GM12878 (cell line): Measurements from ENCODE around the gene IL11. TPM values are rescaled to one million over a fixed set of nuclear protein-coding genes. Genes with fewer than 3 reads are reported as not detected.

ENCODE experiments used
- ATAC-seq: fragments of 200-7000 bp; cut with Tn5 transposase; 3 replicates; pipeline ENCODE4 v1.9.1; 2020; ENCODE audit warnings: mild to moderate bottlenecking, moderate library complexity
- BruUV-seq: library from RNA; stranded (reverse); fragments of 400-500 nt; replicated peaks from 2 replicates; lab custom pipeline; 2021; lab: Mats Ljungman, UMichigan
- CTCF ChIA-PET: fragments of 300-600 bp; sonication (Branson Sonifier 250); formaldehyde crosslinking; extraction: SDS; loops from one replicate; lab custom pipeline; 2021; ENCODE audit warnings: inconsistent platforms; lab: Yijun Ruan, JAX
- POLR2A ChIA-PET: fragments of 350-600 bp; formaldehyde crosslinking; extraction: SDS; loops from one replicate; lab custom pipeline; 2021; ENCODE audit warnings: inconsistent platforms; lab: Charles Lee
- RAD21 ChIA-PET: fragments of 300-600 bp; sonication (Branson Sonifier 250); formaldehyde crosslinking; loops from one replicate; lab custom pipeline; 2023; ENCODE audit warnings: antibody characterized with exemption; ENCODE audit not compliant: unreplicated experiment; lab: Charles Lee
- SMC1A ChIA-PET: fragments of 300-600 bp; sonication (Branson Sonifier 250); formaldehyde crosslinking; loops from one replicate; lab custom pipeline; 2023; ENCODE audit not compliant: unreplicated experiment, uncharacterized antibody; lab: Charles Lee
- DNase-seq: peaks from one replicate; pipeline ENCODE4 v3.0.0-alpha.2; 2011; ENCODE audit warnings: low read depth, low spot score
- FAIRE-seq: peaks from 3 replicates; lab custom pipeline; 2011; peaks lifted over from hg19 to GRCh38; lab: Jason Lieb, UNC
- H2AFZ ChIP-seq: 2 replicates; pipeline ENCODE4 v1.6.0; 2011; ENCODE audit warnings: low read depth, low read length, control low read depth; ENCODE audit not compliant: control insufficient read depth
- H3K27ac ChIP-seq: 2 replicates; pipeline ENCODE4 v1.5.1; 2011; ENCODE audit warnings: control low read depth; ENCODE audit not compliant: control insufficient read depth, insufficient read depth
- H3K27me3 ChIP-seq, 2 experiments: replicated peaks in 1 of 2; 2 replicates each; pipeline versions ENCODE4 v1.6.0 to v1.6.1; 2011; ENCODE audit warnings: low read length in 1 of 2; ENCODE audit not compliant: control insufficient read depth in 2 of 2, insufficient read depth in 2 of 2
- H3K36me3 ChIP-seq, 2 experiments: 2 replicates each; pipeline ENCODE4 v1.5.1; 2011; ENCODE audit warnings: low read length in 1 of 2; ENCODE audit not compliant: control insufficient read depth in 2 of 2, insufficient read depth in 2 of 2
- H3K4me1 ChIP-seq: 2 replicates; pipeline ENCODE4 v1.6.1; 2011; ENCODE audit warnings: mild to moderate bottlenecking, low read length, moderate library complexity, mixed read lengths; ENCODE audit not compliant: control insufficient read depth, insufficient read depth
- H3K4me2 ChIP-seq: 2 replicates; pipeline ENCODE4 v1.6.0; 2011; ENCODE audit warnings: control low read depth; ENCODE audit not compliant: control insufficient read depth, insufficient read depth
- H3K4me3 ChIP-seq: fragments of 200-600 bp; sonication (generic); 2 replicates; pipeline ENCODE4 v1.5.1; 2016
- H3K79me2 ChIP-seq: 2 replicates; pipeline ENCODE4 v1.6.0; 2011; ENCODE audit warnings: low read length; ENCODE audit not compliant: control insufficient read depth, insufficient read depth
- H3K9ac ChIP-seq: 2 replicates; pipeline ENCODE4 v1.8.0; 2011; ENCODE audit warnings: low read length, control low read depth, mixed read lengths; ENCODE audit not compliant: control insufficient read depth, insufficient read depth
- H3K9me3 ChIP-seq: replicated peaks from 3 replicates; pipeline ENCODE4 v1.5.1; 2011; ENCODE audit warnings: mild to moderate bottlenecking, low read length; ENCODE audit not compliant: control insufficient read depth, insufficient read depth
- H4K20me1 ChIP-seq: 2 replicates; pipeline ENCODE4 v1.6.0; 2011; ENCODE audit not compliant: control insufficient read depth, insufficient read depth
- BACH1 ChIP-seq: fragments of 450-650 bp; IDR thresholded peaks from 2 replicates; pipeline ENCODE4 v1.6.1; 2017; ENCODE audit warnings: mild to moderate bottlenecking, borderline replicate concordance
- CBFB ChIP-seq: IDR thresholded peaks from 2 replicates; pipeline ENCODE4 v1.6.1; 2016; ENCODE audit warnings: antibody characterized with exemption, low read depth
- FOS ChIP-seq: IDR thresholded peaks from 3 replicates; pipeline ENCODE4 v1.6.1; 2011; ENCODE audit warnings: borderline replicate concordance; ENCODE audit not compliant: insufficient read length; ENCODE audit errors: extremely low read depth
- HCFC1 ChIP-seq: fragments of 150-350 bp; IDR thresholded peaks from 2 replicates; pipeline ENCODE4 v1.6.1; 2014; ENCODE audit warnings: low read length
- HDAC6 ChIP-seq: fragments of 200-600 bp; sonication (generic); IDR thresholded peaks from one replicate; pipeline ENCODE4 v1.8.0; 2017; ENCODE audit warnings: antibody characterized with exemption; ENCODE audit not compliant: unreplicated experiment
- IKZF1 ChIP-seq: fragments of 450-650 bp; conservative IDR thresholded peaks from 2 replicates; pipeline ENCODE4 v1.6.1; 2017; ENCODE audit warnings: antibody characterized with exemption, mild to moderate bottlenecking
- MEF2B ChIP-seq: fragments of 450-650 bp; IDR thresholded peaks from 2 replicates; pipeline ENCODE4 v1.6.1; 2018; ENCODE audit warnings: mild to moderate bottlenecking, moderate library complexity; ENCODE audit not compliant: partially characterized antibody, poor library complexity, severe bottlenecking
- NKRF ChIP-seq: fragments of 450-650 bp; conservative IDR thresholded peaks from 2 replicates; pipeline ENCODE4 v1.6.1; 2017; ENCODE audit warnings: mild to moderate bottlenecking, moderate library complexity
- PAX5 ChIP-seq: IDR thresholded peaks from 2 replicates; pipeline ENCODE4 v1.6.1; 2011; ENCODE audit warnings: low read depth, low read length, borderline replicate concordance
- POU2F2 ChIP-seq: IDR thresholded peaks from 3 replicates; pipeline ENCODE4 v1.6.1; 2011; ENCODE audit warnings: low read depth, mild to moderate bottlenecking, low read length, borderline replicate concordance
- ZNF622 ChIP-seq: fragments of 450-650 bp; IDR thresholded peaks from 2 replicates; pipeline ENCODE4 v1.6.1; 2017; ENCODE audit warnings: mild to moderate bottlenecking, inconsistent platforms
- WGBS: methylation state at CpG from one replicate; pipeline ENCODE4 v1.1.6; 2016; ENCODE audit warnings: low lambda C conversion rate; ENCODE audit not compliant: insufficient replicate concordance, insufficient coverage; ENCODE audit errors: missing lambda C conversion rate; 5-methylcytosine and 5-hydroxymethylcytosine counted together
- in situ Hi-C: fragments of 300-500 bp; cut with MboI; formaldehyde crosslinking; loops from 9 replicates; pipeline ENCODE4 v1.14.3; 2018; ENCODE audit warnings: mixed read lengths
- intact Hi-C: fragments of 100-400 bp; cut with micrococcal nuclease; formaldehyde crosslinking; loops from one replicate; pipeline ENCODE4 v1.14.2; 2022; ENCODE audit not compliant: unreplicated experiment
- polyA plus RNA-seq, 11 experiments: library from polyadenylated mRNA; depleted of rRNA in 4 of 11; unstranded in 6 of 11; stranded (reverse) in 5 of 11; fragments of >200 nt; fragmentation: Nextera tagmentation in 4 of 11; fragmentation: Illumina TruSeq in 1 of 11; extraction: Ambion mirVana in 4 of 11; extraction: Trizol in 1 of 11; gene quantifications; 1 replicate in 1 of 11; 2 replicates in 10 of 11; pipeline versions ENCODE4 v1.2.1 to v1.2.3, GENCODE V29; 2011 to 2016; ENCODE audit warnings: inconsistent platforms in 2 of 11, missing spikeins in 2 of 11, low read depth in 1 of 11
- total RNA-seq, 4 experiments: library from RNA; depleted of rRNA in 3 of 4; stranded (reverse); fragments of >200 nt in 3 of 4; fragmentation: Illumina TruSeq in 1 of 4; extraction: Trizol in 1 of 4; gene quantifications; 2 replicates each; pipeline versions ENCODE4 v1.2.1 to v1.2.3, GENCODE V29; 2013 to 2021

IL11 gene
- total and polyA plus RNA-seq, 10 of the 15 experiments (the other 5 are each of a cell fraction or from before 2014, with no cell fraction given), result 0.15 TPM; not detected in 9

GRCh38 chr19:55386493-55386971, 16.3 kb upstream of the IL11 start:
- BruUV-seq, result no TSS peak
- ChIA-PET POLR2A (interaction anchor here (0.6 to 1.3 kb wide), 4 partner anchors 19 to 1006 kb away, joined by 3 to 6 read pairs (median 4); partner anchors contain the start of gene UBE2S), RAD21 (interaction anchor here (1.0 kb wide), 1 partner anchor 20 kb away, joined by 5 read pairs; no protein-coding TSS in a partner anchor), CTCF (no interaction called here), SMC1A (no interaction called here)
- Histone ChIP-seq H3K4me2 (peak overlapping the region; percentile 95), H3K4me1 (peaks cover 28% of the 10 kb centered on the region), H3K9me3 (no peaks in the 10 kb centered on the region), H2AFZ (no peak overlapping the region), H3K79me2 (peaks cover 39% of the 10 kb centered on the region), H4K20me1 (peaks cover 14% of the 10 kb centered on the region), H3K36me3 (peaks cover 19 to 23% of the 10 kb centered on the region in 2 experiments; a peak in 3 of 4 replicates), H3K4me3 (peak overlapping the region; percentile 94), H3K9ac (peak overlapping the region; percentile 98), H3K27ac (peak overlapping the region; percentile 90), H3K27me3 (no peaks in the 10 kb centered on the region)
- in situ Hi-C loops, result no loop called here
- no peak for DNase-seq
- intact Hi-C loops, result loop anchor here (10.0 kb wide), 2 partner anchors 132 to 772 kb away; partner anchors contain the start of gene PPP6R1
- TF ChIP-seq PAX5 (0 out of 2 replicates have a peak, but pooled peaks have one; percentile 20), FOS (no peak)
- under 1% methylated on average over 32 of the region's 33 CpGs for WGBS
- FAIRE-seq, result no peak
- ATAC-seq, result no peak

- H3K4me2 ChIP-seq, result peak within 1 kb of the TSS; percentile 95
- H3K27me3 ChIP-seq, result no peaks in the 10 kb centered on the region
- peaks cover 11% of the 10 kb centered on the region for H4K20me1 ChIP-seq
- intact Hi-C loops (loop anchor here (10.0 kb wide), 2 partner anchors 131 to 771 kb away; partner anchors contain the start of gene PPP6R1), in situ Hi-C loops (no loop called here)
- no peaks in the 10 kb centered on the region for H3K9me3 ChIP-seq
- ATAC-seq, result peak; percentile 80
- H3K4me3 ChIP-seq, result peak within 1 kb of the TSS; percentile 94
- peak within 1 kb of the TSS; percentile 94 for H2AFZ ChIP-seq
- peaks cover 28% of the 10 kb centered on the region for H3K4me1 ChIP-seq
- peak; percentile 93 for DNase-seq
- H3K27ac ChIP-seq, result peak within 1 kb of the TSS; percentile 90
- H3K9ac ChIP-seq, result peak within 1 kb of the TSS; percentile 98
- ChIA-PET CTCF (no interaction called here), RAD21 (interaction anchor here (1.0 kb wide), 1 partner anchor 21 kb away, joined by 5 read pairs; no protein-coding TSS in a partner anchor), POLR2A (interaction anchor here (1.1 to 1.3 kb wide), 2 partner anchors 19 to 21 kb away, joined by 4 to 6 read pairs; partner anchors contain the start of gene UBE2S), SMC1A (no interaction called here)
- TSS peak; percentile 85 for BruUV-seq
- peaks cover 16 to 23% of the 10 kb centered on the region in 2 experiments; a peak in 3 of 4 replicates for H3K36me3 ChIP-seq
- H3K79me2 ChIP-seq, result peaks cover 39% of the 10 kb centered on the region
- WGBS, result 1% methylated on average over 67 of the region's 68 CpGs
- no peak for FAIRE-seq
- TF ChIP-seq MEF2B (peak; percentile 36), POU2F2 (peak; percentile 97), FOS (no peak), NKRF (peak; percentile 93), PAX5 (peak; percentile 63; the same call in 1 of the 2 replicates), ZNF622 (no peak), HCFC1 (peak; percentile 67), CBFB (peak; percentile 90; the same call in 1 of the 2 replicates), HDAC6 (peak; percentile 75), IKZF1 (peak; percentile 59), BACH1 (peak; percentile 85)
These were observed 15.6 kb upstream of the IL11 start, which contains the start of gene RPL28 for GRCh38 chr19:55385724-55386492. TSS of gene RPL28 (plus strand) at chr19:55385932. CDS start at chr19:55386358, 426 bp downstream.
